WTC11 (cell line): ENCODE results near the gene IFI27. TPM values are rescaled to one million over a fixed set of nuclear protein-coding genes. Genes with fewer than 3 reads are reported as not detected.

Source experiments
- ATAC-seq: fragments of 200-7000 bp; cut with Tn5 transposase; 2 replicates; pipeline ENCODE4 v1.10.0; 2021; ENCODE audit warnings: mild to moderate bottlenecking, moderate library complexity
- CTCF ChIA-PET: fragments of 300-600 bp; sonication (Branson Sonifier 250); formaldehyde crosslinking; loops from one replicate; lab custom pipeline; 2021; ENCODE audit warnings: antibody characterized with exemption; lab: Charles Lee
- POLR2A ChIA-PET: fragments of 350-600 bp; sonication (Branson Sonifier 250); formaldehyde crosslinking; loops from one replicate; lab custom pipeline; 2021; ENCODE audit warnings: antibody characterized with exemption; lab: Charles Lee
- DNase-seq: peaks from one replicate; pipeline ENCODE4 v3.0.0; 2021; ENCODE audit warnings: low spot score
- H3K27ac Mint-ChIP-seq: 2 replicates; pipeline ENCODE4 v1.8.0; 2021; ENCODE audit warnings: mixed read lengths
- H3K27me3 Mint-ChIP-seq: 2 replicates; pipeline ENCODE4 v1.8.0; 2021; ENCODE audit warnings: low read depth, mild to moderate bottlenecking, moderate library complexity, mixed read lengths
- H3K36me3 Mint-ChIP-seq: 2 replicates; pipeline ENCODE4 v1.8.0; 2021; ENCODE audit warnings: mixed read lengths
- H3K4me1 Mint-ChIP-seq: 2 replicates; pipeline ENCODE4 v1.8.0; 2022; ENCODE audit warnings: mixed read lengths
- H3K4me3 Mint-ChIP-seq: 2 replicates; pipeline ENCODE4 v1.8.0; 2021; ENCODE audit warnings: mild to moderate bottlenecking, moderate library complexity, mixed read lengths
- H3K9me3 Mint-ChIP-seq: 2 replicates; pipeline ENCODE4 v1.8.0; 2021; ENCODE audit warnings: mixed read lengths
- CBFB ChIP-seq: sonication (generic); formaldehyde crosslinking; IDR thresholded peaks from 2 replicates; pipeline ENCODE4 v1.8.1; 2022; ENCODE audit warnings: mild to moderate bottlenecking, low read depth, missing genetic modification reagents
- CREB1 ChIP-seq: sonication (generic); formaldehyde crosslinking; IDR thresholded peaks from 2 replicates; pipeline ENCODE4 v1.8.0; 2023; ENCODE audit warnings: mild to moderate bottlenecking, missing genetic modification reagents
- ESRRA ChIP-seq: sonication (generic); formaldehyde crosslinking; IDR thresholded peaks from 2 replicates; pipeline ENCODE4 v1.8.1; 2022; ENCODE audit warnings: mild to moderate bottlenecking, missing genetic modification reagents, borderline replicate concordance
- FOXJ3 ChIP-seq: sonication (generic); formaldehyde crosslinking; IDR thresholded peaks from 2 replicates; pipeline ENCODE4 v1.9.0; 2021; ENCODE audit warnings: missing genetic modification reagents, mild to moderate bottlenecking, borderline replicate concordance
- GRHL2 ChIP-seq: fragments of 250-450 bp; sonication (Bioruptor Pico); IDR thresholded peaks from 2 replicates; pipeline ENCODE4 v1.8.0; 2022; ENCODE audit warnings: mild to moderate bottlenecking, moderate library complexity; ENCODE audit not compliant: insufficient replicate concordance, severe bottlenecking
- HMGA2 ChIP-seq: fragments of 250-450 bp; sonication (Bioruptor Pico); IDR thresholded peaks from 2 replicates; pipeline ENCODE4 v1.4.0; 2021; ENCODE audit warnings: mild to moderate bottlenecking, moderate library complexity
- JAZF1 ChIP-seq: fragments of 250-450 bp; sonication (Bioruptor Pico); IDR thresholded peaks from 2 replicates; pipeline ENCODE4 v1.9.0; 2021; ENCODE audit warnings: moderate library complexity, mild to moderate bottlenecking, inconsistent platforms
- KAT7 ChIP-seq: sonication (generic); formaldehyde crosslinking; IDR thresholded peaks from 2 replicates; pipeline ENCODE4 v1.8.1; 2023; ENCODE audit warnings: missing genetic modification reagents, mild to moderate bottlenecking, borderline replicate concordance
- MXD4 ChIP-seq: fragments of 250-450 bp; sonication (Bioruptor Pico); IDR thresholded peaks from 2 replicates; pipeline ENCODE4 v1.8.0; 2021; ENCODE audit warnings: mild to moderate bottlenecking, moderate library complexity, borderline replicate concordance
- NFYB ChIP-seq: sonication (generic); formaldehyde crosslinking; conservative IDR thresholded peaks from 2 replicates; pipeline ENCODE4 v1.8.0; 2022; ENCODE audit warnings: low read depth, missing genetic modification reagents
- NR1H2 ChIP-seq: sonication (generic); formaldehyde crosslinking; IDR thresholded peaks from 2 replicates; pipeline ENCODE4 v1.9.0; 2021; ENCODE audit warnings: mild to moderate bottlenecking, moderate library complexity, missing genetic modification reagents
- SMAD3 ChIP-seq: sonication (generic); formaldehyde crosslinking; IDR thresholded peaks from 2 replicates; pipeline ENCODE4 v1.8.0; 2022; ENCODE audit warnings: missing genetic modification reagents, mild to moderate bottlenecking, borderline replicate concordance
- SP1 ChIP-seq: sonication (generic); formaldehyde crosslinking; conservative IDR thresholded peaks from 2 replicates; pipeline ENCODE4 v1.8.1; 2022; ENCODE audit warnings: missing genetic modification reagents
- total RNA-seq: library from RNA; stranded (reverse); gene quantifications from 3 replicates; pipeline ENCODE4 v1.2.3, GENCODE V29; 2021
- TF ChIP-seq, protein P1 (sequence below): sonication (generic); formaldehyde crosslinking; IDR thresholded peaks from 2 replicates; pipeline ENCODE4 v1.8.0; 2023; ENCODE audit warnings: missing genetic modification reagents, mild to moderate bottlenecking, borderline replicate concordance
- TF ChIP-seq, protein P2 (sequence below): sonication (generic); formaldehyde crosslinking; conservative IDR thresholded peaks from 2 replicates; pipeline ENCODE4 v1.8.1; 2023; ENCODE audit warnings: mild to moderate bottlenecking, low read depth, missing genetic modification reagents, moderate library complexity
- TF ChIP-seq, protein P3 (sequence below): sonication (generic); formaldehyde crosslinking; IDR thresholded peaks from 2 replicates; pipeline ENCODE4 v1.8.0; 2023; ENCODE audit warnings: missing genetic modification reagents
- TF ChIP-seq, protein P4 (sequence below): sonication (generic); formaldehyde crosslinking; IDR thresholded peaks from 2 replicates; pipeline ENCODE4 v1.8.1; 2023; ENCODE audit warnings: mild to moderate bottlenecking, missing genetic modification reagents, borderline replicate concordance
- TF ChIP-seq, protein P5 (sequence below): sonication (generic); formaldehyde crosslinking; IDR thresholded peaks from 2 replicates; pipeline ENCODE4 v1.8.0; 2022; ENCODE audit warnings: mild to moderate bottlenecking, missing genetic modification reagents
- TF ChIP-seq, protein P6 (sequence below): fragments of 250-450 bp; sonication (Bioruptor Pico); IDR thresholded peaks from 2 replicates; pipeline ENCODE4 v1.9.0; 2021; ENCODE audit warnings: mild to moderate bottlenecking
- TF ChIP-seq, protein P7 (sequence below): sonication (generic); formaldehyde crosslinking; IDR thresholded peaks from 2 replicates; pipeline ENCODE4 v1.8.1; 2022; ENCODE audit warnings: low read depth, missing genetic modification reagents, borderline replicate concordance

IFI27 gene
- total RNA-seq, 1 experiment from 2014 or later, result 1.8 TPM

DNA sequence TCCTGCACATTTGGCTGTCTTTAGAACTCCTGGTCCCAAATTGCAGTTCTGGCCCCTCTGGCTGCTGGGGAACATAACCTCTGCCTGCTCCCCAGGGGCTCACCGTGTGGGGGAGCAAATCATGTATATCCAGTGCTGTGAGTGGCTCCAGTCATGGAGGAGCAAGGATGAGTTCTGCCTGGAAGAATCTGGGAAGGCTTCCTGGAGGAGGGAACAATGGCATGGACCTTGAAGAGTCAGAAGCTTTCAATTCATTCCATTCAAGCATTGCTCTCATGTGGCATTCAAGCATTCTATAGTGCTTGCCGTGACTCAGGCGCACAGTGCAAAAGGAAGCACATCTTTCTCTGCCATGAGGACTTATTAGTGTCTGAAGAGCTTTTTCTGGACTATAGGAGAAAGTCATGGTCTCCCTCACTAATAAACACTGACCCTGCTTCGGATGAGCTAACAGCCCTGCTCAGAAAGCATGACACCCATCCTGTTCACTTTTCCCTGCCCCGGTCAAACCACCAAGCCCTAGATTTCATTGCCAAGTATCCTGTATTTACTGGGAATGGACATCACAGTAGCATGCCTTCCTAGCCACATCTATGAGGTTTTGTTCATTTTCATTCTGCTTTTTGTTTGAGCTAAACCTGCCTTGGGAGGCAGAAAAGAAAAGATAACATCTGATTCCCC lies 3.5 kb downstream of the IFI27 start (continued):
- TF ChIP-seq, protein P1, sequence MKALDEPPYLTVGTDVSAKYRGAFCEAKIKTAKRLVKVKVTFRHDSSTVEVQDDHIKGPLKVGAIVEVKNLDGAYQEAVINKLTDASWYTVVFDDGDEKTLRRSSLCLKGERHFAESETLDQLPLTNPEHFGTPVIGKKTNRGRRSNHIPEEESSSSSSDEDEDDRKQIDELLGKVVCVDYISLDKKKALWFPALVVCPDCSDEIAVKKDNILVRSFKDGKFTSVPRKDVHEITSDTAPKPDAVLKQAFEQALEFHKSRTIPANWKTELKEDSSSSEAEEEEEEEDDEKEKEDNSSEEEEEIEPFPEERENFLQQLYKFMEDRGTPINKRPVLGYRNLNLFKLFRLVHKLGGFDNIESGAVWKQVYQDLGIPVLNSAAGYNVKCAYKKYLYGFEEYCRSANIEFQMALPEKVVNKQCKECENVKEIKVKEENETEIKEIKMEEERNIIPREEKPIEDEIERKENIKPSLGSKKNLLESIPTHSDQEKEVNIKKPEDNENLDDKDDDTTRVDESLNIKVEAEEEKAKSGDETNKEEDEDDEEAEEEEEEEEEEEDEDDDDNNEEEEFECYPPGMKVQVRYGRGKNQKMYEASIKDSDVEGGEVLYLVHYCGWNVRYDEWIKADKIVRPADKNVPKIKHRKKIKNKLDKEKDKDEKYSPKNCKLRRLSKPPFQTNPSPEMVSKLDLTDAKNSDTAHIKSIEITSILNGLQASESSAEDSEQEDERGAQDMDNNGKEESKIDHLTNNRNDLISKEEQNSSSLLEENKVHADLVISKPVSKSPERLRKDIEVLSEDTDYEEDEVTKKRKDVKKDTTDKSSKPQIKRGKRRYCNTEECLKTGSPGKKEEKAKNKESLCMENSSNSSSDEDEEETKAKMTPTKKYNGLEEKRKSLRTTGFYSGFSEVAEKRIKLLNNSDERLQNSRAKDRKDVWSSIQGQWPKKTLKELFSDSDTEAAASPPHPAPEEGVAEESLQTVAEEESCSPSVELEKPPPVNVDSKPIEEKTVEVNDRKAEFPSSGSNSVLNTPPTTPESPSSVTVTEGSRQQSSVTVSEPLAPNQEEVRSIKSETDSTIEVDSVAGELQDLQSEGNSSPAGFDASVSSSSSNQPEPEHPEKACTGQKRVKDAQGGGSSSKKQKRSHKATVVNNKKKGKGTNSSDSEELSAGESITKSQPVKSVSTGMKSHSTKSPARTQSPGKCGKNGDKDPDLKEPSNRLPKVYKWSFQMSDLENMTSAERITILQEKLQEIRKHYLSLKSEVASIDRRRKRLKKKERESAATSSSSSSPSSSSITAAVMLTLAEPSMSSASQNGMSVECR (CRISPR knock-in tag), result no peak
- TF ChIP-seq FOXJ3 (CRISPR knock-in tag) (no peak), SMAD3 (CRISPR knock-in tag) (no peak)
- TF ChIP-seq, protein P2, sequence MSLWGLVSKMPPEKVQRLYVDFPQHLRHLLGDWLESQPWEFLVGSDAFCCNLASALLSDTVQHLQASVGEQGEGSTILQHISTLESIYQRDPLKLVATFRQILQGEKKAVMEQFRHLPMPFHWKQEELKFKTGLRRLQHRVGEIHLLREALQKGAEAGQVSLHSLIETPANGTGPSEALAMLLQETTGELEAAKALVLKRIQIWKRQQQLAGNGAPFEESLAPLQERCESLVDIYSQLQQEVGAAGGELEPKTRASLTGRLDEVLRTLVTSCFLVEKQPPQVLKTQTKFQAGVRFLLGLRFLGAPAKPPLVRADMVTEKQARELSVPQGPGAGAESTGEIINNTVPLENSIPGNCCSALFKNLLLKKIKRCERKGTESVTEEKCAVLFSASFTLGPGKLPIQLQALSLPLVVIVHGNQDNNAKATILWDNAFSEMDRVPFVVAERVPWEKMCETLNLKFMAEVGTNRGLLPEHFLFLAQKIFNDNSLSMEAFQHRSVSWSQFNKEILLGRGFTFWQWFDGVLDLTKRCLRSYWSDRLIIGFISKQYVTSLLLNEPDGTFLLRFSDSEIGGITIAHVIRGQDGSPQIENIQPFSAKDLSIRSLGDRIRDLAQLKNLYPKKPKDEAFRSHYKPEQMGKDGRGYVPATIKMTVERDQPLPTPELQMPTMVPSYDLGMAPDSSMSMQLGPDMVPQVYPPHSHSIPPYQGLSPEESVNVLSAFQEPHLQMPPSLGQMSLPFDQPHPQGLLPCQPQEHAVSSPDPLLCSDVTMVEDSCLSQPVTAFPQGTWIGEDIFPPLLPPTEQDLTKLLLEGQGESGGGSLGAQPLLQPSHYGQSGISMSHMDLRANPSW (CRISPR knock-in tag), result no peak
- TF ChIP-seq, protein P3, sequence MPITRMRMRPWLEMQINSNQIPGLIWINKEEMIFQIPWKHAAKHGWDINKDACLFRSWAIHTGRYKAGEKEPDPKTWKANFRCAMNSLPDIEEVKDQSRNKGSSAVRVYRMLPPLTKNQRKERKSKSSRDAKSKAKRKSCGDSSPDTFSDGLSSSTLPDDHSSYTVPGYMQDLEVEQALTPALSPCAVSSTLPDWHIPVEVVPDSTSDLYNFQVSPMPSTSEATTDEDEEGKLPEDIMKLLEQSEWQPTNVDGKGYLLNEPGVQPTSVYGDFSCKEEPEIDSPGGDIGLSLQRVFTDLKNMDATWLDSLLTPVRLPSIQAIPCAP (CRISPR knock-in tag), result no peak
- TF ChIP-seq, all 79 proteins: peak for 0

DNA sequence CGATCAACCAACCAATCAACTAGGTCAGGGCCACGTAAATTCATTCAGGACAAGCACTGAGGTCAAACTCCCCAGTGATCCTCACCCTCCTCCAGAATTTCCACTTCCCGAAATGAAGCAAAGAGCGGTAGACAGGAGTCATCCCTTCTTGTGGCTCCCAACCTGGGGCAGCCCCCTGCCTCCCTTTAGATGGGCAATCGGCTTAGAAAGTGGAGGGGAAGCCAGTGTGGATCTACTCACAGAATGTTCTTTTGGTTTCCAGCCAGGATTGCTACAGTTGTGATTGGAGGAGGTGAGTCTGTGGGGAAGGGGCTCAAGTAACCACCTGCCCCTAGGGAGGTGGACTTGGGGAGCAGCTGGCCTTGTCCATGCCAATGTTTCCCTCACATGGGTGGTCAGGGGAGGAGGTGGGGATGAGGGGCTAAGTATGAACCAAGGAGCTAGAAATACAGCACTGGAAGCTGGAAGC lies 4.1 kb downstream of the IFI27 start:
- Mint-ChIP-seq H3K27ac (no peak overlapping the region), H3K36me3 (no peaks in the 10 kb centered on the region), H3K9me3 (peaks cover 3% of the 10 kb centered on the region), H3K4me1 (peaks cover 12% of the 10 kb centered on the region; the same call in 1 of the 2 replicates), H3K27me3 (peaks cover 7% of the 10 kb centered on the region), H3K4me3 (no peak overlapping the region)
- ChIA-PET CTCF (interaction anchor here (0.6 to 2.6 kb wide), 4 partner anchors 15 to 78 kb away, joined by 3 to 9 read pairs (median 6); partner anchors contain the start of gene IFI27L2), POLR2A (no interaction called here)
- DNase-seq (no peak), ATAC-seq (no peak)
- TF ChIP-seq GRHL2 (CRISPR knock-in tag), result no peak
- no peak for TF ChIP-seq CREB1 (CRISPR knock-in tag)
- TF ChIP-seq CBFB (CRISPR knock-in tag), result no peak
- TF ChIP-seq NR1H2 (CRISPR knock-in tag), result no peak
- TF ChIP-seq, protein P4, sequence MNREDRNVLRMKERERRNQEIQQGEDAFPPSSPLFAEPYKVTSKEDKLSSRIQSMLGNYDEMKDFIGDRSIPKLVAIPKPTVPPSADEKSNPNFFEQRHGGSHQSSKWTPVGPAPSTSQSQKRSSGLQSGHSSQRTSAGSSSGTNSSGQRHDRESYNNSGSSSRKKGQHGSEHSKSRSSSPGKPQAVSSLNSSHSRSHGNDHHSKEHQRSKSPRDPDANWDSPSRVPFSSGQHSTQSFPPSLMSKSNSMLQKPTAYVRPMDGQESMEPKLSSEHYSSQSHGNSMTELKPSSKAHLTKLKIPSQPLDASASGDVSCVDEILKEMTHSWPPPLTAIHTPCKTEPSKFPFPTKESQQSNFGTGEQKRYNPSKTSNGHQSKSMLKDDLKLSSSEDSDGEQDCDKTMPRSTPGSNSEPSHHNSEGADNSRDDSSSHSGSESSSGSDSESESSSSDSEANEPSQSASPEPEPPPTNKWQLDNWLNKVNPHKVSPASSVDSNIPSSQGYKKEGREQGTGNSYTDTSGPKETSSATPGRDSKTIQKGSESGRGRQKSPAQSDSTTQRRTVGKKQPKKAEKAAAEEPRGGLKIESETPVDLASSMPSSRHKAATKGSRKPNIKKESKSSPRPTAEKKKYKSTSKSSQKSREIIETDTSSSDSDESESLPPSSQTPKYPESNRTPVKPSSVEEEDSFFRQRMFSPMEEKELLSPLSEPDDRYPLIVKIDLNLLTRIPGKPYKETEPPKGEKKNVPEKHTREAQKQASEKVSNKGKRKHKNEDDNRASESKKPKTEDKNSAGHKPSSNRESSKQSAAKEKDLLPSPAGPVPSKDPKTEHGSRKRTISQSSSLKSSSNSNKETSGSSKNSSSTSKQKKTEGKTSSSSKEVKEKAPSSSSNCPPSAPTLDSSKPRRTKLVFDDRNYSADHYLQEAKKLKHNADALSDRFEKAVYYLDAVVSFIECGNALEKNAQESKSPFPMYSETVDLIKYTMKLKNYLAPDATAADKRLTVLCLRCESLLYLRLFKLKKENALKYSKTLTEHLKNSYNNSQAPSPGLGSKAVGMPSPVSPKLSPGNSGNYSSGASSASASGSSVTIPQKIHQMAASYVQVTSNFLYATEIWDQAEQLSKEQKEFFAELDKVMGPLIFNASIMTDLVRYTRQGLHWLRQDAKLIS (CRISPR knock-in tag), result no peak
- TF ChIP-seq ESRRA (CRISPR knock-in tag), result no peak
- TF ChIP-seq JAZF1 (CRISPR knock-in tag), result no peak
- no peak for TF ChIP-seq SP1 (CRISPR knock-in tag)
- TF ChIP-seq MXD4, result no peak
- no peak for TF ChIP-seq HMGA2 (CRISPR knock-in tag)
- TF ChIP-seq, protein P5, sequence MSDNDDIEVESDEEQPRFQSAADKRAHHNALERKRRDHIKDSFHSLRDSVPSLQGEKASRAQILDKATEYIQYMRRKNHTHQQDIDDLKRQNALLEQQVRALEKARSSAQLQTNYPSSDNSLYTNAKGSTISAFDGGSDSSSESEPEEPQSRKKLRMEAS, result no peak
- TF ChIP-seq, protein P6, sequence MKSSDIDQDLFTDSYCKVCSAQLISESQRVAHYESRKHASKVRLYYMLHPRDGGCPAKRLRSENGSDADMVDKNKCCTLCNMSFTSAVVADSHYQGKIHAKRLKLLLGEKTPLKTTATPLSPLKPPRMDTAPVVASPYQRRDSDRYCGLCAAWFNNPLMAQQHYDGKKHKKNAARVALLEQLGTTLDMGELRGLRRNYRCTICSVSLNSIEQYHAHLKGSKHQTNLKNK, result no peak
- TF ChIP-seq, protein P7, sequence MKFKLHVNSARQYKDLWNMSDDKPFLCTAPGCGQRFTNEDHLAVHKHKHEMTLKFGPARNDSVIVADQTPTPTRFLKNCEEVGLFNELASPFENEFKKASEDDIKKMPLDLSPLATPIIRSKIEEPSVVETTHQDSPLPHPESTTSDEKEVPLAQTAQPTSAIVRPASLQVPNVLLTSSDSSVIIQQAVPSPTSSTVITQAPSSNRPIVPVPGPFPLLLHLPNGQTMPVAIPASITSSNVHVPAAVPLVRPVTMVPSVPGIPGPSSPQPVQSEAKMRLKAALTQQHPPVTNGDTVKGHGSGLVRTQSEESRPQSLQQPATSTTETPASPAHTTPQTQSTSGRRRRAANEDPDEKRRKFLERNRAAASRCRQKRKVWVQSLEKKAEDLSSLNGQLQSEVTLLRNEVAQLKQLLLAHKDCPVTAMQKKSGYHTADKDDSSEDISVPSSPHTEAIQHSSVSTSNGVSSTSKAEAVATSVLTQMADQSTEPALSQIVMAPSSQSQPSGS (CRISPR knock-in tag), result no peak
- TF ChIP-seq NFYB (CRISPR knock-in tag), result no peak
- TF ChIP-seq KAT7 (CRISPR knock-in tag), result no peak
